ENCODE results near the gene PSME1. TPM values are rescaled to one million over a fixed set of nuclear protein-coding genes. Genes with fewer than 3 reads are reported as not detected.
A peak's percentile ranks its signal among the peaks of the same experiment; 100 is the strongest.

Gene PSME1
- total RNA-seq, 4 donors from 2014 or later = 81.3 to 125 (median 114) TPM

- H3K4me3 ChIP-seq (ENCODE audit: low read depth, poor library complexity, severe bottlenecking) = peak within 1 kb of the TSS; percentile 66
- DNase-seq (ENCODE audit: low spot score in 2 of 2) = peak; percentile 100
- no peak for TF ChIP-seq POLR2A (IDR thresholded peaks at IDR 0.05)
- TF ChIP-seq, protein P1, sequence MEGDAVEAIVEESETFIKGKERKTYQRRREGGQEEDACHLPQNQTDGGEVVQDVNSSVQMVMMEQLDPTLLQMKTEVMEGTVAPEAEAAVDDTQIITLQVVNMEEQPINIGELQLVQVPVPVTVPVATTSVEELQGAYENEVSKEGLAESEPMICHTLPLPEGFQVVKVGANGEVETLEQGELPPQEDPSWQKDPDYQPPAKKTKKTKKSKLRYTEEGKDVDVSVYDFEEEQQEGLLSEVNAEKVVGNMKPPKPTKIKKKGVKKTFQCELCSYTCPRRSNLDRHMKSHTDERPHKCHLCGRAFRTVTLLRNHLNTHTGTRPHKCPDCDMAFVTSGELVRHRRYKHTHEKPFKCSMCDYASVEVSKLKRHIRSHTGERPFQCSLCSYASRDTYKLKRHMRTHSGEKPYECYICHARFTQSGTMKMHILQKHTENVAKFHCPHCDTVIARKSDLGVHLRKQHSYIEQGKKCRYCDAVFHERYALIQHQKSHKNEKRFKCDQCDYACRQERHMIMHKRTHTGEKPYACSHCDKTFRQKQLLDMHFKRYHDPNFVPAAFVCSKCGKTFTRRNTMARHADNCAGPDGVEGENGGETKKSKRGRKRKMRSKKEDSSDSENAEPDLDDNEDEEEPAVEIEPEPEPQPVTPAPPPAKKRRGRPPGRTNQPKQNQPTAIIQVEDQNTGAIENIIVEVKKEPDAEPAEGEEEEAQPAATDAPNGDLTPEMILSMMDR (IDR thresholded peaks at IDR 0.05) = peak in 1 of 3 donors; percentile 47
- WGBS, 2 donors = 0 to 1% methylated on average over 61 to 65 of the region's 65 CpGs
- intact Hi-C loops (cut with DNase I; ENCODE audit: low total_unique reads) = loop anchor here (2.0 kb wide), 1 partner anchor 28 kb away; no protein-coding TSS in a partner anchor
These were observed 5.3 kb downstream of the PSME1 start, which contains the start of gene EMC9 for GRCh38 chr14:24141097-24141880. Gene EMC9 (minus strand): TSS chr14:24141591. CDS start chr14:24141304, 287 bp downstream.

DNA sequence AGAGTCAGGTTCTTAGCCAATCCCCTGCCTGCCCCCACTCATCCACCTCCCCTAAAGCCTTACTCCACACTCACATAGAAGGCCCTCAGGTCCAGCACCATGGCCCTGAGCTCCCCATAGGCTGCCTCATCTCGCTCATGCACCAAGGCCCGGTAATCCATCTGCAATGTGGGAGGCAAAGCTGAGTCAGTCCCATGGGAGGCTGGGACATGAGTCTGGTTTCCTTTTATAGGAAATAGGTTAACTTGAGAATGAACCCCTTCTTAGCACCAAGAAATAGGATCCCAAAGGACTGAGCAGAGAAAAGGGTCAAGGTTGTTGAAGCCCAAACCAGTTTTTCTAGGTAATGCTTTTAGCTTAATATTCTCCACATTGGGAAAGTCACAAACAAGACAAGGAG is 7.5 kb downstream of the PSME1 start:
- WGBS, 2 donors = 82 to 91% methylated on average over 2 of the region's 2 CpGs
- DNase-seq (ENCODE audit: low spot score in 2 of 2) = no peak
- H3K4me3 ChIP-seq (ENCODE audit: low read depth, poor library complexity, severe bottlenecking) = no peak overlapping the region
- TF ChIP-seq POLR2A (IDR thresholded peaks at IDR 0.05) = no peak
- TF ChIP-seq, protein P1 (IDR thresholded peaks at IDR 0.05) = no peak
- intact Hi-C loops (cut with DNase I; ENCODE audit: low total_unique reads) = no loop called here

GRCh38 chr14:24144451-24144850 is 8.5 kb downstream of the PSME1 start:
- TF ChIP-seq, protein P1 (IDR thresholded peaks at IDR 0.05) = no peak
- no peak for TF ChIP-seq POLR2A (IDR thresholded peaks at IDR 0.05)
- 95 to 97% methylated on average over 1 of the region's 1 CpG for WGBS, 2 donors
- DNase-seq (ENCODE audit: low spot score in 2 of 2) = no peak
- intact Hi-C loops (cut with DNase I; ENCODE audit: low total_unique reads) = no loop called here
- H3K4me3 ChIP-seq (ENCODE audit: low read depth, poor library complexity, severe bottlenecking) = no peak overlapping the region

DNA sequence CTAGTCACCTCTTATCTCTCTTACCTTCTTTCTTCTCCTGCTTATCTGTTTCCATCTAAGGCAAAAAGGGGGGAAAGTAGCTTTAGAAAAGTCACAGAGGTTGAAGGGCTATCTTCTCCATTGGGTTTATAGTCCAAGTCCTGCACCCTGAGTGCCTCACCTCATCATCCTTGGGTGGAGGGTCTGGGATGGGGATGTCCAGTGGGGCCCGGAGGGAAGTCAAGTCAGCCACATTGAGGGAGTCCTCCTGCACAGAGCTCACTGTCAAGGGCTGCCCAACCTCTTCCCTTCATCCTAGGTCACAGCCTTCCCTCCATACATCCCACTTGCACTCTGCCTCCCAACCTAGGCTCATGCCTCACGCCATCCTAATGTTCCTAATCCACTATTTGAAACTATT is 9.2 kb downstream of the PSME1 start:
- no peak overlapping the region for H3K4me3 ChIP-seq (ENCODE audit: low read depth, poor library complexity, severe bottlenecking)
- 95 to 97% methylated on average over 2 of the region's 2 CpGs for WGBS, 2 donors
- TF ChIP-seq, protein P1 (IDR thresholded peaks at IDR 0.05) = no peak
- no peak for TF ChIP-seq POLR2A (IDR thresholded peaks at IDR 0.05)
- intact Hi-C loops (cut with DNase I; ENCODE audit: low total_unique reads) = no loop called here
- no peak for DNase-seq (ENCODE audit: low spot score in 2 of 2)

DNA sequence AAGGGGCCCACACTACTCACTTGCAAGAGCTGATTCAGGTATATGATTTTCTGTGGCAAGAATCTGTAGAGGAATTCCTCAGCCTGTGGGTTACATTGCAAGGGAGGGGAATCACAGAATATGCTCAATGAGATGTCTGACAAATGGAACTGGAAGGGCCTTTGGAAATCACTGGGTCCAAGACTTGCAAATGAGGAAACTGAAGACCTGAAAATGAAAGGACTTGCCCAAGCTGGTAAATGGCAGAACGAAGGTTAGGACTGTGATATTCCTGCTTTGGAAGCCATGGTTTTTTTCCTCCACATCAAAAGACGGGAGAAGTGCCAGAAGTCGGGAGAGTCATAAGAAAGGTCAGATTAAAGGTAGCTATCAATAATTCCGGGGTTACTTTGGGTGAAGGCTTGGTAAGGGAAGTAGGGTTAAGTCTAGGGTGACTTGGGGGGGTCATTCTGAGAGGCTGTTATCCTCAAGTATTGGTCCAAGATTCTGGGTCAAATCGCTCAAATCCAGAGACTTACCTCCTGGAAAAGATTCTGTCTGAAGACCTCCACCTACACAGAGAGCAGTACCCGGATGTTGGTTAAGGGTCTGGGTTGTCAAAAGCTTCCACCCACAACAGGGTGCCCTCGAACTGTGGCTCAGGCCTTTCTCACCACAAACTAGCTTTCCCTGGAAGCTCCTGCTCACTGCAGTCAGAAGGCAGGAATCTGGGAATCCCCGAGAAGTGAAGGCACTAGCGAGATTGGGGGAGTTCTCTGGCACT is 9.9 kb downstream of the PSME1 start:
- TF ChIP-seq, protein P1 (IDR thresholded peaks at IDR 0.05) = no peak
- no peak for TF ChIP-seq POLR2A (IDR thresholded peaks at IDR 0.05)
- DNase-seq (ENCODE audit: low spot score in 2 of 2) = no peak
- 10 to 11% methylated on average over 9 of the region's 9 CpGs for WGBS, 2 donors
- intact Hi-C loops (cut with DNase I; ENCODE audit: low total_unique reads) = no loop called here
- H3K4me3 ChIP-seq (ENCODE audit: low read depth, poor library complexity, severe bottlenecking) = peak overlapping the region; percentile 63
